HepG2 (cell line): Measurements from ENCODE around the gene MYADML2. TPM values are rescaled to one million over a fixed set of nuclear protein-coding genes. Genes with fewer than 3 reads are reported as not detected.
A peak's percentile ranks its signal among the peaks of the same experiment; 100 is the strongest.

Experiments
- HIVEP1 ChIP-seq: sonication (generic); formaldehyde crosslinking; IDR thresholded peaks from 2 replicates; pipeline ENCODE4 v1.4.0; 2020; ENCODE audit warnings: mild to moderate bottlenecking, missing genetic modification reagents
- HNRNPH1 ChIP-seq: fragments of 200-400 bp; formaldehyde crosslinking; optimal IDR thresholded peaks from 2 replicates; pipeline ENCODE3; 2017; ENCODE audit warnings: mild to moderate bottlenecking, low read depth, low read length
- NCOA2 ChIP-seq: sonication (generic); formaldehyde crosslinking; IDR thresholded peaks from 2 replicates; pipeline ENCODE4 v1.8.0; 2022; ENCODE audit warnings: inconsistent platforms
- PRMT3 ChIP-seq: sonication (generic); formaldehyde crosslinking; IDR thresholded peaks from 2 replicates; pipeline ENCODE4 v1.8.1; 2022; ENCODE audit warnings: low read depth, mild to moderate bottlenecking, moderate library complexity, missing genetic modification reagents, borderline replicate concordance
- ZBTB7A ChIP-seq: sonication (generic); formaldehyde crosslinking; IDR thresholded peaks from 2 replicates; pipeline ENCODE4 v1.8.0; 2022; ENCODE audit warnings: mild to moderate bottlenecking, missing genetic modification reagents
- ZFP62 ChIP-seq: sonication (generic); formaldehyde crosslinking; IDR thresholded peaks from 2 replicates; pipeline ENCODE4 v1.4.0; 2020; ENCODE audit warnings: missing genetic modification reagents
- ZFP90 ChIP-seq: sonication (generic); formaldehyde crosslinking; IDR thresholded peaks from 2 replicates; pipeline ENCODE4 v1.8.0; 2022; ENCODE audit warnings: missing genetic modification reagents, mild to moderate bottlenecking, inconsistent platforms, borderline replicate concordance
- ZFX ChIP-seq: sonication (generic); formaldehyde crosslinking; IDR thresholded peaks from 2 replicates; pipeline ENCODE4 v1.4.0; 2020; ENCODE audit warnings: mild to moderate bottlenecking, low read depth, missing genetic modification reagents, moderate library complexity
- ZNF232 ChIP-seq: sonication (generic); formaldehyde crosslinking; IDR thresholded peaks from 2 replicates; pipeline ENCODE4 v1.4.0; 2020; ENCODE audit warnings: missing genetic modification reagents, borderline replicate concordance
- ZNF34 ChIP-seq: sonication (generic); formaldehyde crosslinking; IDR thresholded peaks from 2 replicates; pipeline ENCODE4 v1.4.0; 2020; ENCODE audit warnings: mild to moderate bottlenecking, missing genetic modification reagents, borderline replicate concordance
- ZNF354B ChIP-seq: sonication (generic); formaldehyde crosslinking; IDR thresholded peaks from 2 replicates; pipeline ENCODE4 v1.8.0; 2022; ENCODE audit warnings: mild to moderate bottlenecking, missing genetic modification reagents
- ZNF501 ChIP-seq: sonication (generic); formaldehyde crosslinking; IDR thresholded peaks from 2 replicates; pipeline ENCODE4 v1.5.1; 2020; ENCODE audit warnings: mild to moderate bottlenecking, moderate library complexity, missing genetic modification reagents
- ZNF572 ChIP-seq: sonication (generic); formaldehyde crosslinking; IDR thresholded peaks from 2 replicates; pipeline ENCODE4 v1.5.1; 2020; ENCODE audit warnings: mild to moderate bottlenecking, missing genetic modification reagents
- ZNF746 ChIP-seq: sonication (generic); formaldehyde crosslinking; IDR thresholded peaks from 2 replicates; pipeline ENCODE4 v1.8.0; 2022; ENCODE audit warnings: mild to moderate bottlenecking, missing genetic modification reagents
- ZNF761 ChIP-seq: sonication (generic); formaldehyde crosslinking; conservative IDR thresholded peaks from 2 replicates; pipeline ENCODE4 v1.4.0; 2020; ENCODE audit warnings: mild to moderate bottlenecking, missing genetic modification reagents
- ZNF850 ChIP-seq: sonication (generic); formaldehyde crosslinking; conservative IDR thresholded peaks from 2 replicates; pipeline ENCODE4 v1.9.0; 2021; ENCODE audit warnings: mild to moderate bottlenecking, missing genetic modification reagents
- polyA plus RNA-seq, 8 experiments: library from polyadenylated mRNA; depleted of rRNA in 3 of 8; stranded (reverse) in 7 of 8; unstranded in 1 of 8; fragments of >200 nt; fragmentation: Illumina TruSeq in 4 of 8; extraction: Trizol in 4 of 8; gene quantifications; 2 replicates each; pipeline versions ENCODE4 v1.2.1 to v1.2.3, GENCODE V29; 2011 to 2016; ENCODE audit warnings: low read depth in 4 of 8, missing spikeins in 1 of 8, mixed read lengths in 1 of 8; ENCODE audit not compliant: insufficient read depth in 1 of 8
- total RNA-seq, 5 experiments: library from RNA; depleted of rRNA; stranded (reverse); fragments of >200 nt; fragmentation: Illumina TruSeq; extraction: Trizol; gene quantifications; 2 replicates each; pipeline ENCODE4 v1.2.3, GENCODE V29; 2016; ENCODE audit warnings: low read depth in 1 of 5
- TF ChIP-seq, protein P1 (sequence below): IDR thresholded peaks from 2 replicates; pipeline ENCODE4 v1.6.1; 2016; ENCODE audit warnings: control low read depth
- TF ChIP-seq, protein P2 (sequence below): sonication (generic); formaldehyde crosslinking; IDR thresholded peaks from 2 replicates; pipeline ENCODE4 v1.9.0; 2021; ENCODE audit warnings: missing genetic modification reagents, mild to moderate bottlenecking, borderline replicate concordance
- TF ChIP-seq, protein P3 (sequence below): sonication (generic); formaldehyde crosslinking; IDR thresholded peaks from 2 replicates; pipeline ENCODE4 v1.4.0; 2020; ENCODE audit warnings: mild to moderate bottlenecking, missing genetic modification reagents

The MYADML2 gene
- total and polyA plus RNA-seq, 2 of the 13 experiments (the other 11 are each of a cell fraction or from before 2014, with no cell fraction given), result not detected

DNA sequence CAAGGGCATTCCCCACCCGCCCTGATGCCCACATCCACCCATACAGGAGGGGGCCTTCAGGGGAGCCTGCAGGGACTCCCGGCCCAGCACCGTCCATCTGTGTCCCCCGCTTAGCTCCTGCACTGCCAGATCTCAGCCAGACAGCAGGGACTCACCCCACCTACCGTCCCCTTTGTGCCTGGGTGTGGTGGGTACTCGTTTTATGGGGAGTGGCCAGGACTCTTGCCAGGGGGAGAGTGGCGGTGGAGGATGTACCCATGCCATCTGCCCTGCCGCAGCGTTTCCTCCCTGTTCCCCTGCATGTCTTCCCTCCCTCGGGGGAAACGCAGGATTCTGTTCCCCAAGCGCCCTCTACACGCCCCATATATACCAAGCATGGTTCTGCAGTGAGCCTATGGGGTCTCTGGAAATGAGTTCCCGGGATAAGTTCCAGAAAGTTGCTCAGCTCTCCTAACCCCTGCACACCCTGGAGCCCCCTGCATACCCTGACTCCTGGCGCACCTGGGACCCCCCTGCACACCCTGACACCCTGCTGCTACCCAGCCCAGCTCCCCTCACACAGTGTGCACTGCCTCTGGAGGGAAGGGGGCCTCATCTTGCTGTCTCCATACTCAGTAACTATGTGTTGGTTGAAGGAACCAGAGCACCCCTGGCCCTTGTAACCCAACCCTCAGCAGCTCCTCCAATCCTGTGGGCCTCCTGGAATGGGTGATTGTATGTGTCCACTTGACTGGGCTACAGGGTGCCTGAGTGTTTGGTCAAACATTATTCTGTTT, 15.3 kb downstream of the MYADML2 start (continued):
- TF ChIP-seq, protein P1, sequence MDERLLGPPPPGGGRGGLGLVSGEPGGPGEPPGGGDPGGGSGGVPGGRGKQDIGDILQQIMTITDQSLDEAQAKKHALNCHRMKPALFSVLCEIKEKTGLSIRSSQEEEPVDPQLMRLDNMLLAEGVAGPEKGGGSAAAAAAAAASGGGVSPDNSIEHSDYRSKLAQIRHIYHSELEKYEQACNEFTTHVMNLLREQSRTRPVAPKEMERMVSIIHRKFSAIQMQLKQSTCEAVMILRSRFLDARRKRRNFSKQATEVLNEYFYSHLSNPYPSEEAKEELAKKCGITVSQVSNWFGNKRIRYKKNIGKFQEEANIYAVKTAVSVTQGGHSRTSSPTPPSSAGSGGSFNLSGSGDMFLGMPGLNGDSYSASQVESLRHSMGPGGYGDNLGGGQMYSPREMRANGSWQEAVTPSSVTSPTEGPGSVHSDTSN (CRISPR knock-in tag), result no peak
- TF ChIP-seq, protein P2, sequence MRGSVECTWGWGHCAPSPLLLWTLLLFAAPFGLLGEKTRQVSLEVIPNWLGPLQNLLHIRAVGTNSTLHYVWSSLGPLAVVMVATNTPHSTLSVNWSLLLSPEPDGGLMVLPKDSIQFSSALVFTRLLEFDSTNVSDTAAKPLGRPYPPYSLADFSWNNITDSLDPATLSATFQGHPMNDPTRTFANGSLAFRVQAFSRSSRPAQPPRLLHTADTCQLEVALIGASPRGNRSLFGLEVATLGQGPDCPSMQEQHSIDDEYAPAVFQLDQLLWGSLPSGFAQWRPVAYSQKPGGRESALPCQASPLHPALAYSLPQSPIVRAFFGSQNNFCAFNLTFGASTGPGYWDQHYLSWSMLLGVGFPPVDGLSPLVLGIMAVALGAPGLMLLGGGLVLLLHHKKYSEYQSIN, result no peak
- TF ChIP-seq PRMT3 (CRISPR knock-in tag), result no peak
- TF ChIP-seq ZNF34 (CRISPR knock-in tag), result peak; percentile 68; the same call in 1 of the 2 replicates
- TF ChIP-seq, protein P3, sequence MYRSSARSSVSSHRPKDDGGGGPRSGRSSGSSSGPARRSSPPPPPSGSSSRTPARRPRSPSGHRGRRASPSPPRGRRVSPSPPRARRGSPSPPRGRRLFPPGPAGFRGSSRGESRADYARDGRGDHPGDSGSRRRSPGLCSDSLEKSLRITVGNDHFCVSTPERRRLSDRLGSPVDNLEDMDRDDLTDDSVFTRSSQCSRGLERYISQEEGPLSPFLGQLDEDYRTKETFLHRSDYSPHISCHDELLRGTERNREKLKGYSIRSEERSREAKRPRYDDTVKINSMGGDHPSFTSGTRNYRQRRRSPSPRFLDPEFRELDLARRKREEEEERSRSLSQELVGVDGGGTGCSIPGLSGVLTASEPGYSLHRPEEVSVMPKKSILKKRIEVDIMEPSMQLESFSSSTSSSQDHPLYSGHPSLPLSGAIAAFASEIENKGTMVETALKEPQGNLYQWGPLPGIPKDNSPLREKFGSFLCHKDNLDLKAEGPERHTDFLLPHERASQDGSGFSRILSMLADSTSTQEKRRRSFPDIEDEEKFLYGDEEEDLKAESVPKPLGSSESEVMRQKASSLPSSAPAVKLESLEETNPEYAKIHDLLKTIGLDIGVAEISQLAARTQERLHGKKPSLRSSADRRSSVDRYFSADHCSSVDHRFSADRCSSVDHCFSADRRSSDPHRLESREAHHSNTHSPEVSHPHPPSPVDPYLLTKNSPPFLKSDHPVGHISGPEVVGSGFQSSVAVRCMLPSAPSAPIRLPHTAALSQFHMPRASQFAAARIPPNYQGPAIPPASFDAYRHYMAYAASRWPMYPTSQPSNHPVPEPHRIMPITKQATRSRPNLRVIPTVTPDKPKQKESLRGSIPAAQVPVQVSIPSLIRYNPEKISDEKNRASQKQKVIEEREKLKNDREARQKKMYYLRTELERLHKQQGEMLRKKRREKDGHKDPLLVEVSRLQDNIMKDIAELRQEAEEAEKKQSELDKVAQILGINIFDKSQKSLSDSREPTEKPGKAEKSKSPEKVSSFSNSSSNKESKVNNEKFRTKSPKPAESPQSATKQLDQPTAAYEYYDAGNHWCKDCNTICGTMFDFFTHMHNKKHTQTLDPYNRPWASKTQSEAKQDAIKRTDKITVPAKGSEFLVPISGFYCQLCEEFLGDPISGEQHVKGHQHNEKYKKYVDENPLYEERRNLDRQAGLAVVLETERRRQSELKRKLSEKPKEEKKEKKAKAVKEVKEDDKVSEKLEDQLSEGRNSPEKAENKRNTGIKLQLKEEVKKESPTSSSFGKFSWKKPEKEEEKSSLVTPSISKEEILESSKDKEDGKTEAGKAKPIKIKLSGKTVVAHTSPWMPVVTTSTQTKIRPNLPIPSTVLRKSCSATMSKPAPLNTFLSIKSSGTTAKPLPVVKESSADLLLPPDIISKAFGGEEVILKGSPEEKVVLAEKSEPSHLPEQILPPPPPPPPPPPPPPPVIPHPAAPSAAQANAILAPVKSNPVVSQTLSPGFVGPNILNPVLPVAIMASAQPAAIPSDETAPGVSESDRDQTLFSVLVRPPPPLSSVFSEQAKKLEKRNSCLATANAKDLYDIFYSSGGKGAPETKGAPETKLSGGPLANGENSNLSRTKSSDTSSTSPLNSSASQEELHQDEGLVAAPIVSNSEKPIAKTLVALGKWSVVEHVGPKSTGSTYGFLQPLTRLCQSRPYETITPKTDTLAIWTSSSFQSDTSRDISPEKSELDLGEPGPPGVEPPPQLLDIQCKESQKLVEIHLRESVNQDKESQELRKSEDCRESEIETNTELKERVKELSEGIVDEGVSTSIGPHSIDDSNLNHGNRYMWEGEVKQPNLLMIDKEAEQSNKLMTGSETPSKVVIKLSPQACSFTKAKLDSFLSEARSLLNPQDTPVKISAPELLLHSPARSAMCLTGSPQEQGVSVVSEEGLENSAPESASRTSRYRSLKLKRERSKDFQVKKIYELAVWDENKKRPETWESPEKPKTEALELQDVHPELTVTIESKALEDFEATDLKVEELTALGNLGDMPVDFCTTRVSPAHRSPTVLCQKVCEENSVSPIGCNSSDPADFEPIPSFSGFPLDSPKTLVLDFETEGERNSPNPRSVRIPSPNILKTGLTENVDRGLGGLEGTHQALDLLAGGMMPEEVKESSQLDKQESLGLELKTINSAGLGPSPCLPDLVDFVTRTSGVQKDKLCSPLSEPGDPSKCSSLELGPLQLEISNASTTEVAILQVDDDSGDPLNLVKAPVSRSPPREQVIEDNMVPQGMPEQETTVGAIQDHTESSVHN (CRISPR knock-in tag), result peak; percentile 24; the same call in 1 of the 2 replicates
- TF ChIP-seq ZFP90 (CRISPR knock-in tag), result no peak
- 0 out of 2 replicates have a peak, but pooled peaks have one; percentile 24 for TF ChIP-seq ZBTB7A (CRISPR knock-in tag)
- no peak for TF ChIP-seq ZNF232 (CRISPR knock-in tag)
- no peak for TF ChIP-seq ZNF501
- no peak for TF ChIP-seq ZNF572 (CRISPR knock-in tag)
- no peak for TF ChIP-seq ZFX
- no peak for TF ChIP-seq ZNF746 (CRISPR knock-in tag)
- no peak for TF ChIP-seq ZNF354B (CRISPR knock-in tag)
- no peak for TF ChIP-seq ZFP62 (CRISPR knock-in tag)
- 0 out of 2 replicates have a peak, but pooled peaks have one; percentile 49 for TF ChIP-seq ZNF761 (CRISPR knock-in tag)
- no peak for TF ChIP-seq ZNF850 (CRISPR knock-in tag)
- TF ChIP-seq HNRNPH1, result peak; percentile 21
- no peak for TF ChIP-seq NCOA2 (CRISPR knock-in tag)
- peak; percentile 10; the same call in 1 of the 2 replicates for TF ChIP-seq HIVEP1 (CRISPR knock-in tag)
